Activated CD4-positive, alpha-beta T cell treated with anti-CD3 and anti-CD28 coated beads, Interleukin-2, amount 50 U/mL, for 24 hours (primary cell): ENCODE data around the gene EPB42.
"Not testable (repeated sequence)": the region's sequence is repeated elsewhere in the genome, so short reads cannot be mapped to it uniquely, and the experiment has no call there.

Experiments used
- DNase-seq, 2 donors: peaks; one replicate each; pipeline ENCODE4 v3.0.0-alpha.2; 2020; ENCODE audit warnings: low read depth in 1 of 2, low spot score in 1 of 2

The EPB42 gene

GRCh38 chr15:43213466-43213865 lies 7.4 kb downstream of the EPB42 start:
- DNase-seq, result no peak

- no peak for DNase-seq
Observed at GRCh38 chr15:43212951-43213350, 7.9 kb downstream of the EPB42 start.

DNA sequence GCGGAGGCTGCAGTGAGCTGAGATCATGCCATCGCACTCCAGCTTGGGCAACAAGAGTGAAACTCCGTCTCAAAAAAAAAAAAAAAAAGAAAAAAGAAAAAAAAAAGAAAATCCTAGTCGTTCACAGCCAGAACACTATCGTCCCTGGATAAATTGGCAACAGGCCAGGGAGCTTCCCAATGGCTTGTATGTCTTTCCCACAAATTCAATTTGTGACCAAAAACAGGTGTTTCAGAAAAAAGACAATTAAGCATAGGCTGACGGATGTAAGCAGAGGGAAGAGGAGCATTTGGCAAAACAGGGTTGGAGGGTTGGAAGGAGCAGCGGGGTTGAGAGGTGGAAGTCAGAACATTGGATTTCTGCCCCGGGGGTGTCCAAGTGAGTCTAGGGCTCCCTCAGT lies 8.5 kb downstream of the EPB42 start:
- DNase-seq, result no peak

- no peak for DNase-seq
Observed at GRCh38 chr15:43211224-43211735, 9.5 kb downstream of the EPB42 start.

GRCh38 chr15:43210807-43211206 lies 10.0 kb downstream of the EPB42 start:
- no peak for DNase-seq

GRCh38 chr15:43210172-43210745 lies 10.6 kb downstream of the EPB42 start:
- no peak for DNase-seq

DNA sequence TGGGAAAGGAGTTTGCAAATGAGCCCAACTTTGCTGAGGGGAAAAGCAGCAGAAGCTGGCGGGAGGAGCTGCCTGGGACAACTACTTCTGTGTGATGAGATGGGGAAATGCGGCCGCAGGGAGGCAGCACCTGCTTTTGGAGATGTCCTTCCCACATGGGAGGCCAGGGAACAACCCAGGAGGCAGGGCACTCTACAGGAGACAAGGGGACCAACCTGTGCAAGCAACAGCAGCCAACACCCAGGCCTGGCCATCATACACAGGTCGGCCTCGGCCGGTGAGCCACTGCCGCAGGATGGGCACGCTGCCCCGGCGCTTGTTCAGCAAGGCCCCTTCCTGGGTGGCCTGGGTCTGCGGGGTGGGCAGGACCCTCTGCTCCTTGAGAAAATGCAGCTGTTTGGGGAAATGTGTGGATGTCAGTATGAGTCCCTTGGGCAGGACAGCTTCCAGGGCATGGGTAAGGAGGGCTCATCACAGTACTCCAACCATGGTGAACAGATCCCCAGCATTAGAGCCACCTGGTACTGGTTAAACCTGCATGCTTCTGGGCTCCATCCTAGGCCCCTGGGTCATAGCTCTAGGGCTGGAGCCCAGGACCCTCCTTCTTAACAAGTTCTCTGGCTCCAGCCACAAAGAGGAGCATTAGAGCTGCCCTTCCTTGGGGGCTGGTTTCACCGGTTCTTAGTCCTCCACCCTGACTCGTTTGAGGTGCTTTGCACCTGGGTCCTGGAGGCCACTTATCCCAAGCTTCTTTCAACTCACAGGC lies 11.6 kb downstream of the EPB42 start:
- no peak for DNase-seq

DNA sequence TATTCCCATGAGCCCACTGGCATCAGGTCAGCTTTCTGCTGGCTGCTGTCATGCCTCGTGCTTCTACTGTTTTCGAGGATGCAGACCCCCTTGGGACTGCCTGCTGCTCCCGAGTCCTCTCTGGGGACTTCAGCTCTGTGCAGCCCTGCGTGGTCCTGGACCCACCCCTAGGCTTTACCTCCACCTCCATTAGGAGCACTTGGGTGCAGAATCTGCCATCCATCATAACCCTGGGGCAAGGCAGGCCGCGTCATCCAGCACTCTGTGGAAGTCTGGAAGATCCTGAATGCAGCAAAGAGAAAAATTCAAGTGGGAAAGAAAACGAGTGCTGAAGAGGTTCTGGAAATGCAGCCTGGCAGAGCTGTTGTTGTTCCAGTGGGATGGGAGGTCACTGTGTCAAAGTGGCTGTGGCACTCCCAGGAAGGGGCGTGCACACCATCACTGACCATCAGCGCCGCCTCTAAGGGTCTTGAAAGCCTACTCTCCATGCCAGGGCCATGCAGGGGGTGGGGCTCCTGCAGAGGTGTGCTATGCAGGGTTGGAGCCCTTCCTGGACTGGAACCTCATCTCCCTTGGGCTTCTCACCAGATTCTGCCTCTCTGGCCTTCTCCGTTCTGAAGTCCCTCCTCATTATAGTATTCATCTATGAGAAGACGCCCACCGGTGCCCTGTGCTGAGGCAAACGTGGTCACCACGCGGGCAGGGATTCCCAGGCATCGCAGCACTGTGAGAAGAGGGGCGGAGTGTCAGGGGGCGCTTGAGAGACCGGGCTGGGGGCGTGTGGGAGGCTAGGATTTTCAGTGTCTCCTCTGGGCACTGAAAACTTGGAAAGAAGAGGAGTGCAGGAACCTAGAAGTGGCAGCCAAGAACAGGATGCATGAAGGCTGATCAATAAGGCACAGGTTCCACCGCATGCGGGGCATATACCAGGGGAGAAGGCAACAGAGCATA lies 12.5 kb downstream of the EPB42 start:
- no peak for DNase-seq

DNA sequence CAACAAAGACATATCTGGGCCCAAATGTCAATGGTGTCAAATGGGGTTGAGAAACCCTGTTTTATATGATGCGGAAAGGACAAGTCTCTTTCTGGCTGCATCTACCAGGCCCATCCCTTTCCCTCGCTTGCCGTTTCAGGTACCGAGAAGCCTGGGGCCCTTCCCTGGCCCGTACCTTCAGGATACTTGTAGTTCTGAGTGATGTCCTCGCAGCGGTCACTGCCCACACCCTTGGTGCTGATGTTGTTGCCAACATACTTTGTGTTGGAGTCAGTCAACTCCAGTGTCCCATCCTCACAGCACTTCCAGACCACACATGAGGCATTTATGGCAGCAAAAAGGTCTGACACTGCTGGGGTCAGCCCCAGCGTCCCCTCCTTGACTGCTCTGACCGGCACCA lies 13.8 kb downstream of the EPB42 start:
- no peak for DNase-seq

- DNase-seq, result no peak
Observed at GRCh38 chr15:43206054-43206453, 14.8 kb downstream of the EPB42 start.

DNA sequence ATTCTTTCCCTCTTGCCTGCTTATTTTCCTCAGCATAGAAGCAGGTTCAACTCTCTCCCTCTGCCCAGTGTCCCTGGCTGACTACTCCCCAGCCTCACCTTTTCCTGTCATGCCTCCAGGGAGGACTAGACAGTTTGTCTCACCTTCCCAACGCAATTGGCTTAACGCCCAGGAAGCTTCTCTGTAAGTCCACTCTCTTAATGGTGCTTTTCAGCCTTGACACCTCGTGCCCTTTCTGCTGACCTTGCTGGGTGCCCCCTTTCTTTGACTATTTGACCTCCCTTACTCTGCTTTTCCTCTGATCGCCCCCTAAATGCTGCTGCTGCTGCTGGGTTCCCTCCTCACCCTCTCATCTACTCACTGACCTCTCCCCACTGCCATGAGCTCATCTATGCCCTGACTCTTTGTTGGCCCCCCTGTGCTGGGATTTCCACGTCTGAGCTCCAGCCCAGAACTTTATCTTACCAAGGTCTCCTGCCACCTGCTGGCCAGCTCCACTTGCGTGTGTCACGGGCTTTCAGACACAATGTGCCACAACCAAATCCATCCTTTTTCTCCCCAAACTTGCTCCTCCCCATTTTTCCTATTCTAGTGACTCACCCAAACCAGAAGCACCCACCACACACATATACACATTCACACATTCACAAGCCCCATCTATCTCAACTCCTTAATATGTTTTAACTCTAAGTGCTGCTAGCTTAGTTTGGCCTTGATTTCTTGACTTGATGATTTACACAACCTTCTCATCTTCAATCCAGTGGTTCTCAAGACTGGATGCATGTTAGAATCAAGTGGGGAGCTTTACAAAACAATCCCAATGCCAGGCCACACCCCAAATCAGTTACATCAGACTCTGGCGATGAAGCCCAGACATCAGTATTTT lies 16.6 kb downstream of the EPB42 start:
- DNase-seq, result peak in 1 of 2 donors; percentile 14

DNA sequence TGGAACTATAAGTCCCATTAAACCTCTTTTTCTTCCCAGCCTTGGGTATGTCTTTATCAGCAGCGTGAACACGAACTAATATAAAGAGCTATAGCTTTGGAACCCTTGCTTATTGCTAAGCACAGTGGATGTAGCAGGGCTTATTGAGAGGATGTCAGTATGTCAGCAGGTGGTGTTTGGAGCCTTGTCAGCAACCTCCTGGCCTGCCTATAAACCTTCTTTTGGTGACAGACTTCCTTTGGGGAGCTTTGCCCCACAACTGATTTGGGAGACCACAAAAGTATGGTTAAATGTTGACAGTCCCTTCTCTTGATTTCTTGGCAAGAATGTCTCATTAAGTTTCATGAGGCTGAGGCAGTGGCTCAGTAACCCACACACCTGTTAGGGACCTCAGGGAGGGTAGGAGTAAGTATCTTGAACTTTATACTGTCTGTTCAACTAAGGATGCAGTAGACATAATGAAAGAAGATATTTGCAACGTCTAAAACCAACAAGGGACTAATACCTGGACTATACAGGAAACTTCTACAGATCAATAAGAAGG lies 20.8 kb downstream of the EPB42 start:
- DNase-seq, result no peak

DNA sequence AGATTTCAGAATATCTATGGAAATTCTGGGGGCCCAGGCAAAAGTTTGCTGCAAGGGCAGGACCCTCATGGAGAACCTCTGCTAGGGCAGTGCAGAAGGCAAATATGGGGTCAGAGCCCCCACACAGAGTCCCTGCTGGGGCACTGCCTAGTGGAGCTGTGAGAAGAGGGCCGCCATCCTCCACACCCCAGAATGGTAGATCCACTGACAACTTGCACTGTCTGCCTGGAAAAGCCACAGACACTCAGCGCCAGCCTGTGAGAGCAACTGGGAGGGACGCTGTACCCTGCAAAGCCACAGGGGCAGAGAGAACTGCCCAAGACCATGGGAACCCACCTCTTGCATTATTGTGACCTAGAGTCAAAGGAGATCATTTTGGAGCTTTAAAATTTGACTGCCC lies 21.8 kb downstream of the EPB42 start:
- DNase-seq, result no peak

DNA sequence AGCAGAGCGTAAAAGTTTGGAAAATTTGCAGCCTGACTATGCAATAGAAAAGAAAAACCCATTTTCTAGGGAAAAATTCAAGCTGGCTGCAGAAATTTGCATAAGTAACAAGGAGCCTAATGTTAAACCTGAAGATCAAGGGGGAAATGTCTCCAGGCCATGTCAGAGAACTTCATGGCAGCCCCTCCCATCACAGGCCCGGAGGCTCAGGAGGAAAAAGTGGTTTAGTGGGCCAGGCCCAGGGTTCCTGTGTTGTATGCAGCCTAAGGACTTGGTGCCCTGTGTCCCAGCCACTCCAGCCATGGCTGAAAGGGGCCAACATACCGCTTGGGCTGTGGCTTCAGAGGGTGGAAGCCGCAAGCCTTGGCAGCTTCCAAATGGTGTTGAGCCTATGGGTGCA lies 22.3 kb downstream of the EPB42 start:
- not testable (repeated sequence) for DNase-seq

DNA sequence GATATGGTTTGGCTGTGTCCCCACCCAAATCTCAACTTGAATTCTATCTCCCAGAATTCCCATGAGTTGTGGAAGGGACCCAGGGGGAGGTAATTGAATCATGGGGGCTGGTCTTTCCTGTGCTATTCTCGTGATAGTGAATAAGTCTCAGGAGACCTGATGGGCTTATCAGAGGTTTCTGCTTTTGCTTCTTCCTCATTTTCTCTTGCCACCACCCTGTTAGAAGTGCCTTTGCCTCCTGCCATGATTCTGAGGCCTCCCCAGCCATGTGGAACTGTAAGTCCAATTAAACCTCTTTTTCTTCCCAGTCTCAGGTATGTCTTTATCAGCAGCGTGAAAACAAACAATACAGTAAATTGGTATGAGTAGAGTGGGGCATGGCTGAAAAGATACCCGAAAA lies 23.0 kb downstream of the EPB42 start:
- DNase-seq, result not testable (repeated sequence)

- no peak for DNase-seq
Observed at GRCh38 chr15:43196760-43197548, 23.9 kb downstream of the EPB42 start.

DNA sequence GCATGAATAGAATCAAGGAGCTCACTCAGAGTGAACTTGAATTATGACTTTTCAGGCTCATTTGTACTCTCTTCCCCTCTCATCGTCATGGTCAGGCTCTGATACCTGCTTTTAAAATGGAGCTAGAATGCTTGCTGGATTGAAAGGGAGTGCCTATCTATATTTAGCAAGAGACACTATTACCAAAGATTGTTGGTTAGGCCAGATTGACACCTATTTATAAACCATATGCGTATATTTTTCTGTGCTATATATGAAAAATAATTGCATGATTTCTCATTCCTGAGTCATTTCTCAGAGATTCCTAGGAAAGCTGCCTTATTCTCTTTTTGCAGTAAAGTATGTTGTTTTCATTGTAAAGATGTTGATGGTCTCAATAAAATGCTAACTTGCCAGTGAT lies 26.0 kb downstream of the EPB42 start:
- DNase-seq, result no peak

GRCh38 chr15:43193710-43194109 lies 27.1 kb downstream of the EPB42 start:
- DNase-seq, result no peak

- no peak for DNase-seq
Observed at GRCh38 chr15:43190178-43190577, 30.6 kb downstream of the EPB42 start.

GRCh38 chr15:43189296-43189695 lies 31.5 kb downstream of the EPB42 start:
- DNase-seq, result no peak
